ENCODE data around the gene LHX8.

DNA sequence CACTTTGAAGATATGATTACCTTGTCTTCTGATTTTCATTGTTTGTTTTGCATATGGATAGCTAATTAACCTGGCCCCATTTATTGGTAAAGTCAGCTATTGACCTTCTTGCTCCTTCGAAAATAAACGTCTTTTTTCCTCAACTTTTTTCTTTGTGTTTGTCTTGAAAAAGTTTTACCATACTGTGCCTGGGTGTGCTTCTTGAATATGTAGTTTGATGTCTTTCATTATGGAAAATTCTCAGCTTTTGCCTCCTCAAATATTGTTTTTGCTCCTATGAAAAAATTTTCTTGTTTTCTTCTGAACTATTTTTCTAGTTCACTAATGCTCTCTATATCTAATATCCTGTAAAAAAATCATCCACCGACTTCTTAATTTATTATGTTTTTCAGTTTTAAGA lies 25.0 kb downstream of the LHX8 start:
- TF ChIP-seq, protein P1, sequence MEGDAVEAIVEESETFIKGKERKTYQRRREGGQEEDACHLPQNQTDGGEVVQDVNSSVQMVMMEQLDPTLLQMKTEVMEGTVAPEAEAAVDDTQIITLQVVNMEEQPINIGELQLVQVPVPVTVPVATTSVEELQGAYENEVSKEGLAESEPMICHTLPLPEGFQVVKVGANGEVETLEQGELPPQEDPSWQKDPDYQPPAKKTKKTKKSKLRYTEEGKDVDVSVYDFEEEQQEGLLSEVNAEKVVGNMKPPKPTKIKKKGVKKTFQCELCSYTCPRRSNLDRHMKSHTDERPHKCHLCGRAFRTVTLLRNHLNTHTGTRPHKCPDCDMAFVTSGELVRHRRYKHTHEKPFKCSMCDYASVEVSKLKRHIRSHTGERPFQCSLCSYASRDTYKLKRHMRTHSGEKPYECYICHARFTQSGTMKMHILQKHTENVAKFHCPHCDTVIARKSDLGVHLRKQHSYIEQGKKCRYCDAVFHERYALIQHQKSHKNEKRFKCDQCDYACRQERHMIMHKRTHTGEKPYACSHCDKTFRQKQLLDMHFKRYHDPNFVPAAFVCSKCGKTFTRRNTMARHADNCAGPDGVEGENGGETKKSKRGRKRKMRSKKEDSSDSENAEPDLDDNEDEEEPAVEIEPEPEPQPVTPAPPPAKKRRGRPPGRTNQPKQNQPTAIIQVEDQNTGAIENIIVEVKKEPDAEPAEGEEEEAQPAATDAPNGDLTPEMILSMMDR (IDR thresholded peaks at IDR 0.05) = no peak
- TF ChIP-seq POLR2A (IDR thresholded peaks at IDR 0.05) = no peak
